CD4-positive, alpha-beta T cell (primary cell): Measurements from ENCODE around the gene SNX11. TPM values are rescaled to one million over a fixed set of nuclear protein-coding genes. Genes with fewer than 3 reads are reported as not detected.

Source experiments
- ATAC-seq: fragments of 200-7000 bp; cut with Tn5 transposase; one replicate; pipeline ENCODE4 v1.10.0; 2022; ENCODE audit warnings: mild to moderate bottlenecking; ENCODE audit not compliant: poor library complexity
- CTCF ChIA-PET: fragments of 350-600 bp; sonication (Branson Sonifier 250); formaldehyde crosslinking; loops from one replicate; lab custom pipeline; 2021; ENCODE audit warnings: antibody characterized with exemption, inconsistent platforms; lab: Charles Lee
- POLR2A ChIA-PET: fragments of 350-600 bp; sonication (Branson Sonifier 250); formaldehyde crosslinking; loops from one replicate; lab custom pipeline; 2021; ENCODE audit warnings: antibody characterized with exemption, inconsistent platforms; lab: Charles Lee
- DNase-seq, 14 experiments: peaks; one replicate each; pipeline ENCODE4 v3.0.0-alpha.2; 2013 to 2020; ENCODE audit warnings: mixed read lengths in 2 of 14
- H3K27ac ChIP-seq, 2 donors: one replicate each; pipeline versions ENCODE4 v1.5.1 to v1.7.0; 2013; ENCODE audit warnings: low read length in 2 of 2, low read depth in 1 of 2, mild to moderate bottlenecking in 1 of 2
- H3K27me3 ChIP-seq, 2 experiments: 1 replicate in 1 of 2; 2 replicates in 1 of 2; pipeline versions ENCODE4 v1.6.1 to v1.7.0; 2013; ENCODE audit warnings: low read length in 2 of 2, control low read depth in 1 of 2, mild to moderate bottlenecking in 1 of 2, moderate library complexity in 1 of 2; ENCODE audit not compliant: insufficient read depth in 2 of 2, control insufficient read depth in 1 of 2
- H3K36me3 ChIP-seq: one replicate; pipeline ENCODE4 v1.6.1; 2013; ENCODE audit warnings: low read length, control low read depth; ENCODE audit not compliant: insufficient read depth
- H3K4me1 ChIP-seq: one replicate; pipeline ENCODE4 v1.6.1; 2013; ENCODE audit warnings: low read length, control low read depth; ENCODE audit not compliant: insufficient read depth
- H3K4me3 ChIP-seq: one replicate; pipeline ENCODE4 v1.5.1; 2013; ENCODE audit warnings: mild to moderate bottlenecking, low read length, moderate library complexity
- H3K9me3 ChIP-seq, 2 experiments: 1 replicate in 1 of 2; 2 replicates in 1 of 2; pipeline versions ENCODE4 v1.6.1 to v1.7.0; 2013; ENCODE audit warnings: low read length in 2 of 2, mild to moderate bottlenecking in 2 of 2, control low read depth in 1 of 2, moderate library complexity in 1 of 2; ENCODE audit not compliant: control insufficient read depth in 1 of 2, insufficient read depth in 1 of 2
- H3K27ac Mint-ChIP-seq: one replicate; pipeline ENCODE4 v1.8.0; 2020; ENCODE audit warnings: mixed read lengths
- H3K27me3 Mint-ChIP-seq: one replicate; pipeline ENCODE4 v1.8.0; 2021; ENCODE audit warnings: mixed read lengths
- H3K36me3 Mint-ChIP-seq: one replicate; pipeline ENCODE4 v1.8.0; 2021; ENCODE audit warnings: low read depth, mixed read lengths
- H3K4me1 Mint-ChIP-seq: one replicate; pipeline ENCODE4 v1.8.0; 2021; ENCODE audit warnings: low read depth, mixed read lengths
- H3K4me3 Mint-ChIP-seq: one replicate; pipeline ENCODE4 v1.8.0; 2020; ENCODE audit warnings: mild to moderate bottlenecking, mixed read lengths
- H3K9me3 Mint-ChIP-seq: one replicate; pipeline ENCODE4 v1.8.0; 2020; ENCODE audit warnings: mixed read lengths
- intact Hi-C, 2 experiments: fragments of 100-400 bp; cut with DNase I in 1 of 2; cut with micrococcal nuclease in 1 of 2; formaldehyde crosslinking; loops; one replicate each; pipeline versions ENCODE4 v1.15.1 to v1.9.0; 2023 to 2025; cut with DNase I, micrococcal nuclease
- total RNA-seq, 174 experiments: library from RNA in 2 of 174; stranded (reverse) in 2 of 174; gene quantifications; one replicate each; pipeline ENCODE4 v1.2.3 and lab custom pipeline; 2021 to 2026
- TF ChIP-seq, protein P1 (sequence below): fragments of 200-600 bp; IDR thresholded peaks from one replicate; pipeline ENCODE4 v1.8.0; 2022; ENCODE audit warnings: antibody characterized with exemption, mild to moderate bottlenecking

Gene SNX11
- total RNA-seq, 2 experiments from 2014 or later: 6.8 to 8.7 TPM

DNA sequence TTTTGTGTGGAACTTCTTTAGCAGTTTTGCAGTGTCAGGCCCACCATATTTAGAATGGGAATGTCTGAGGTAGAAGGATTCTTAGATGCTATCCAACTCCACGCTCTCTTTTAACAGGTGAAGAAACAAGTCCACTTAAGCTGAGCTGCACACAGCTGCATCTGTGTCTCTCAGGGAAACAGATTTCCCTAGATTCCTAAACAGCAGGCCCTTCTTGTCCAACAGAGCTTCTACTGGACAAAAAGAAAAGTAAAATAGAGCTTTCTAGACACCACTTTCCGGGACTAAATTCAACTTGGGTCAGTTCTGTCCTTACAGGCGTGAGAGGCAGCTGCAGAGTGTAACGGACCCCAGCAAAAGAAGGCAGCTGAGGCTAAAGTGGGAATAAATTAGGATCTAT, 51.7 kb downstream of the SNX11 start:
- H3K27me3 ChIP-seq: no peaks in the 10 kb centered on the region
- Mint-ChIP-seq H3K27ac (no peak overlapping the region), H3K27me3 (no peaks in the 10 kb centered on the region), H3K9me3 (no peaks in the 10 kb centered on the region), H3K36me3 (peaks cover 71% of the 10 kb centered on the region), H3K4me3 (no peak overlapping the region), H3K4me1 (no peaks in the 10 kb centered on the region)
- no peak overlapping the region for H3K27ac ChIP-seq
- POLR2A ChIA-PET: interaction anchor here (0.6 kb wide), 1 partner anchor 1230 kb away, joined by 3 read pairs; no protein-coding TSS in a partner anchor
- no peak overlapping the region for H3K4me3 ChIP-seq
- ATAC-seq (no peak), DNase-seq (no peak)
- TF ChIP-seq, protein P1, sequence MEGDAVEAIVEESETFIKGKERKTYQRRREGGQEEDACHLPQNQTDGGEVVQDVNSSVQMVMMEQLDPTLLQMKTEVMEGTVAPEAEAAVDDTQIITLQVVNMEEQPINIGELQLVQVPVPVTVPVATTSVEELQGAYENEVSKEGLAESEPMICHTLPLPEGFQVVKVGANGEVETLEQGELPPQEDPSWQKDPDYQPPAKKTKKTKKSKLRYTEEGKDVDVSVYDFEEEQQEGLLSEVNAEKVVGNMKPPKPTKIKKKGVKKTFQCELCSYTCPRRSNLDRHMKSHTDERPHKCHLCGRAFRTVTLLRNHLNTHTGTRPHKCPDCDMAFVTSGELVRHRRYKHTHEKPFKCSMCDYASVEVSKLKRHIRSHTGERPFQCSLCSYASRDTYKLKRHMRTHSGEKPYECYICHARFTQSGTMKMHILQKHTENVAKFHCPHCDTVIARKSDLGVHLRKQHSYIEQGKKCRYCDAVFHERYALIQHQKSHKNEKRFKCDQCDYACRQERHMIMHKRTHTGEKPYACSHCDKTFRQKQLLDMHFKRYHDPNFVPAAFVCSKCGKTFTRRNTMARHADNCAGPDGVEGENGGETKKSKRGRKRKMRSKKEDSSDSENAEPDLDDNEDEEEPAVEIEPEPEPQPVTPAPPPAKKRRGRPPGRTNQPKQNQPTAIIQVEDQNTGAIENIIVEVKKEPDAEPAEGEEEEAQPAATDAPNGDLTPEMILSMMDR: no peak
- CTCF ChIA-PET: interaction anchor here (0.6 kb wide), 1 partner anchor 806 kb away, joined by 3 read pairs; no protein-coding TSS in a partner anchor
- peaks cover 76% of the 10 kb centered on the region for H3K36me3 ChIP-seq
- no peaks in the 10 kb centered on the region for H3K9me3 ChIP-seq
- intact Hi-C loops: no loop called here
- no peaks in the 10 kb centered on the region for H3K4me1 ChIP-seq

DNA sequence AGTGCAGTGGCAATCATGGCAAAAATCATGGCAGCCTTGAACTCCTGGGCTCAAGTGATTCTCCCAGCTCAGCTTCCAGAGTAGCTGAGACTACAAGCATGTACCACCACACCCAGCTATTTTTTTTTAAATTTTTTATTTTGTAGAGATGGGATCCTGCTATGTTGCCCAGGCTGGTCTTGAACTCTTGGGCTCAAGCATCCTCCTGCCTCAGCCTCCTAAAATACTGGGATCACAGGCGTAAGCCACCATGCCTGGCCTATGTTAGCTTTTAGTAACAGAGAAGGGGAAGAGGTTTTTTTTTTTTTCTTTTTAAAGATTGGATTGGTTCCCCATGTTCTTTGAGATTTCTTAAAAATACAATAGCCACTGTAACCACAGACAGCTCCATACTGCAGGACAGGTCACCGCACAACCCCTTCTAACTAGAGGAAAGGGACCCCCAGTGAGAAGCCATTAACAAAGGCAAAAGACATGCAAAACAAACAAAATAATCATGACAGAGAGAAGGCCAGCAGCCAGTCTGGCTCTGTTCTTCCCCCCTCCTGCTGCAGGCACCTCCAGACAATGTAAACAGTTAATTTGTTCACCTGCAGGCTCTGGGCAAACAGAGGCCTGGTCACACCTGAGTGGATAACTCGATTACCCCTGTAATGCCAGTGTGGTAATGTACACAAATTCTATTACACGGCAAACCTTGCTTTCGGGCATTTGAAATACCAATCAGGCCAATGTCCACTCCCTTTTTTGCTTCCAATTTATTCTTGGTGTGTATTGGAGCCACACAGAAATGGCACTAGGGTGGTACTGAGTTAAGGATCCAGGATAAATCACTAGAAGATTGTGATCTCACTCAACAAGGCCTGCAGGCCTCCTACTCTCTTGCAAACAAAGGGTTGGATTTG, 52.9 kb downstream of the SNX11 start:
- H3K4me1 Mint-ChIP-seq: no peaks in the 10 kb centered on the region
- ATAC-seq (no peak), DNase-seq (no peak)
- TF ChIP-seq, protein P1: no peak
- no peaks in the 10 kb centered on the region for H3K9me3 ChIP-seq
- no peaks in the 10 kb centered on the region for H3K9me3 Mint-ChIP-seq
- no peaks in the 10 kb centered on the region for H3K4me1 ChIP-seq
- intact Hi-C loops: no loop called here
- no peak overlapping the region for H3K27ac ChIP-seq
- ChIA-PET POLR2A (no interaction called here), CTCF (no interaction called here)
- H3K4me3 ChIP-seq: no peak overlapping the region
- H3K27ac Mint-ChIP-seq: no peak overlapping the region
- H3K36me3 Mint-ChIP-seq: peaks cover 70% of the 10 kb centered on the region
- no peaks in the 10 kb centered on the region for H3K27me3 ChIP-seq
- H3K36me3 ChIP-seq: peaks cover 74% of the 10 kb centered on the region
- no peak overlapping the region for H3K4me3 Mint-ChIP-seq
- H3K27me3 Mint-ChIP-seq: no peaks in the 10 kb centered on the region

DNA sequence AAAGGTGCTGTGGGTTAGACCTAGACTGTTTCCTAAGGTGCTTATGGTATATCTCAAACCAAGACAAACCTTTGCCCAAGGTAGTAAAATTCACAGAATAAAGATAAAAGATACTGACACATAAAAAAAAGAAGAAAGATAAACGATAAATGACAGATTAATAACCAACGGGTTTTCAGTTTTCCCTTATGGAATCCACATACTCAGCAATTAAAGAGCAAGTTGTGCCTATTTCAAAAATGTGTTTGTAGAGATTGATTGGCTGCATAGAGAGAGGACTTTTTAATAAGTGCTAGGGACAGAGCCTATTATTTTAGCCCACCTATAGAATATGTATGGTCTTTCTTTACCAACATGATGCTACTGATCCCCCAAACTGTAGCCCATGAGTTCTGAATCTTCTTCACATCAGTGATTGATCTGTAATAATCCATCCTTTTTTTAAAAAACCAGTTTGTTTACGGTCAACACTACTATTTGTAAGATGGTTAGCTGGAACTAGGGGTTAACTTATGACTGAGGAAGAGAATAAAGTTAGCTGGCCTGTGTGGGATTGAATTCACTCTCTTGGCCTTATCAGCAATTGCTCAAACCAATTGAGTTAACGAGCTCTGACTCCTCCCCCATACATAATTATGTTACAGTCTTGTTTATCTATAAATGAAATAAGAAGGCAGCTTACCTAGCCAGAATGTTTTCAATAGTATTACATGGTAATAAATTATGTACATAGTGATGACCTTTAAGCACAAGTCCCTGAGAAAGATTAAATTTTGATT, 53.8 kb downstream of the SNX11 start:
- Histone ChIP-seq H3K36me3 (peaks cover 70% of the 10 kb centered on the region), H3K9me3 (no peaks in the 10 kb centered on the region), H3K4me1 (no peaks in the 10 kb centered on the region), H3K27me3 (no peaks in the 10 kb centered on the region), H3K4me3 (no peak overlapping the region), H3K27ac (no peak overlapping the region)
- Mint-ChIP-seq H3K9me3 (no peaks in the 10 kb centered on the region), H3K27ac (no peak overlapping the region), H3K4me1 (no peaks in the 10 kb centered on the region), H3K36me3 (peaks cover 69% of the 10 kb centered on the region), H3K4me3 (no peak overlapping the region), H3K27me3 (no peaks in the 10 kb centered on the region)
- ATAC-seq (no peak), DNase-seq (no peak)
- ChIA-PET CTCF (no interaction called here), POLR2A (no interaction called here)
- TF ChIP-seq, protein P1: no peak
- intact Hi-C loops: no loop called here
